IMR-90 (cell line): ENCODE results near the gene RNU6-1. TPM values are rescaled to one million over a fixed set of nuclear protein-coding genes. Genes with fewer than 3 reads are reported as not detected.

Experiments used
- ATAC-seq: fragments of 200-7000 bp; cut with Tn5 transposase; 2 replicates; pipeline ENCODE4 v1.9.1; 2020; ENCODE audit warnings: low read depth, mild to moderate bottlenecking, moderate library complexity
- BruUV-seq: library from RNA; stranded (reverse); fragments of 400-500 nt; replicated peaks from 2 replicates; lab custom pipeline; 2021; lab: Mats Ljungman, UMichigan
- CTCF ChIA-PET: fragments of 300-600 bp; formaldehyde crosslinking; extraction: SDS; loops from one replicate; lab custom pipeline; 2021; ENCODE audit warnings: antibody characterized with exemption; lab: Yijun Ruan, JAX
- POLR2A ChIA-PET: fragments of 300-600 bp; sonication (Branson Sonifier 250); formaldehyde crosslinking; loops from one replicate; lab custom pipeline; 2022; ENCODE audit warnings: antibody characterized with exemption; ENCODE audit not compliant: unreplicated experiment; lab: Charles Lee
- DNase-seq: peaks from one replicate; pipeline ENCODE4 v3.0.0; 2013
- H2AFZ ChIP-seq: replicated peaks from 2 replicates; pipeline ENCODE3; 2013; ENCODE audit warnings: low read length, mild to moderate bottlenecking; ENCODE audit not compliant: poor library complexity
- H2AK5ac ChIP-seq: 2 replicates; pipeline ENCODE4 v1.6.1; 2013; ENCODE audit warnings: low read depth, low read length, inconsistent platforms
- H2AK9ac ChIP-seq: replicated peaks from 2 replicates; pipeline ENCODE3; 2013; ENCODE audit warnings: mild to moderate bottlenecking, low read depth, low read length, moderate library complexity; ENCODE audit not compliant: poor library complexity
- H2BK120ac ChIP-seq: 2 replicates; pipeline ENCODE4 v1.6.1; 2013; ENCODE audit warnings: low read depth, low read length, inconsistent platforms
- H2BK15ac ChIP-seq: 3 replicates; pipeline ENCODE4 v1.6.1; 2013; ENCODE audit warnings: low read depth, low read length, inconsistent platforms
- H2BK20ac ChIP-seq: 2 replicates; pipeline ENCODE4 v1.6.1; 2013; ENCODE audit warnings: low read depth, mild to moderate bottlenecking, inconsistent platforms, low read length, moderate library complexity
- H2BK5ac ChIP-seq: 2 replicates; pipeline ENCODE4 v1.6.1; 2013; ENCODE audit warnings: mild to moderate bottlenecking, low read depth, low read length, inconsistent platforms; ENCODE audit not compliant: poor library complexity, severe bottlenecking
- H3K14ac ChIP-seq: replicated peaks from 2 replicates; pipeline ENCODE4 v1.6.1; 2013; ENCODE audit warnings: low read depth, low read length, inconsistent platforms
- H3K18ac ChIP-seq: 2 replicates; pipeline ENCODE4 v1.6.1; 2013; ENCODE audit warnings: low read depth, low read length, control low read depth
- H3K23ac ChIP-seq: 2 replicates; pipeline ENCODE4 v1.6.1; 2013; ENCODE audit warnings: low read depth, low read length, inconsistent platforms
- H3K27ac ChIP-seq: 2 replicates; pipeline ENCODE4 v1.5.1; 2013; ENCODE audit warnings: mild to moderate bottlenecking, control low read depth, low read length; ENCODE audit not compliant: insufficient read depth
- H3K27me3 ChIP-seq: 2 replicates; pipeline ENCODE4 v1.6.1; 2013; ENCODE audit warnings: low read length; ENCODE audit not compliant: control insufficient read depth, insufficient read depth
- H3K36me3 ChIP-seq: 2 replicates; pipeline ENCODE4 v1.6.1; 2013; ENCODE audit warnings: low read length, mixed read lengths; ENCODE audit not compliant: control insufficient read depth, insufficient read depth
- H3K4ac ChIP-seq: 2 replicates; pipeline ENCODE4 v1.6.1; 2013; ENCODE audit warnings: low read depth, low read length, inconsistent platforms
- H3K4me1 ChIP-seq: 2 replicates; pipeline ENCODE4 v1.6.1; 2013; ENCODE audit warnings: low read length, mixed read lengths; ENCODE audit not compliant: control insufficient read depth, insufficient read depth
- H3K4me2 ChIP-seq: 2 replicates; pipeline ENCODE4 v1.6.1; 2013; ENCODE audit warnings: low read depth, mild to moderate bottlenecking, control low read depth, low read length, moderate library complexity
- H3K4me3 ChIP-seq: 2 replicates; pipeline ENCODE4 v1.5.1; 2013; ENCODE audit warnings: low read depth, mild to moderate bottlenecking, control low read depth, low read length, moderate library complexity; ENCODE audit not compliant: insufficient read depth
- H3K56ac ChIP-seq: 2 replicates; pipeline ENCODE4 v1.6.1; 2013; ENCODE audit warnings: low read length, inconsistent platforms; ENCODE audit not compliant: insufficient read depth; ENCODE audit errors: extremely low read depth
- H3K79me1 ChIP-seq, 2 experiments: 2 replicates each; pipeline ENCODE4 v1.6.1; 2013; ENCODE audit warnings: low read length in 2 of 2, inconsistent platforms in 1 of 2, low read depth in 1 of 2
- H3K9ac ChIP-seq: 2 replicates; pipeline ENCODE4 v1.6.1; 2013; ENCODE audit warnings: low read depth, low read length, control low read depth
- H3K9me1 ChIP-seq: 2 replicates; pipeline ENCODE4 v1.6.1; 2013; ENCODE audit warnings: low read length, inconsistent platforms; ENCODE audit not compliant: insufficient read depth
- H3K9me3 ChIP-seq: 2 replicates; pipeline ENCODE4 v1.6.1; 2013; ENCODE audit warnings: low read length; ENCODE audit not compliant: control insufficient read depth, insufficient read depth
- H4K20me1 ChIP-seq: 2 replicates; pipeline ENCODE4 v1.6.1; 2013; ENCODE audit warnings: low read length, inconsistent platforms; ENCODE audit not compliant: insufficient read depth
- H4K5ac ChIP-seq: 2 replicates; pipeline ENCODE4 v1.6.1; 2013; ENCODE audit warnings: mild to moderate bottlenecking, low read depth, low read length, control low read depth
- H4K8ac ChIP-seq, 2 experiments: 2 replicates each; pipeline ENCODE4 v1.6.1; 2013; ENCODE audit warnings: low read depth in 2 of 2, low read length in 2 of 2, control low read depth in 1 of 2, inconsistent platforms in 1 of 2
- H4K91ac ChIP-seq: 2 replicates; pipeline ENCODE4 v1.6.1; 2013; ENCODE audit warnings: low read depth, low read length, inconsistent platforms; ENCODE audit not compliant: insufficient read depth
- CEBPB ChIP-seq: IDR thresholded peaks from 2 replicates; pipeline ENCODE4 v1.6.1; 2012; ENCODE audit warnings: low read depth, low read length, improper control_type of control experiment
- MAFK ChIP-seq: IDR thresholded peaks from 2 replicates; pipeline ENCODE4 v1.6.1; 2012; ENCODE audit warnings: low read depth, low read length, improper control_type of control experiment
- MAZ ChIP-seq: IDR thresholded peaks from 2 replicates; pipeline ENCODE4 v1.6.1; 2012; ENCODE audit warnings: low read depth, mild to moderate bottlenecking, low read length, improper control_type of control experiment, moderate library complexity, borderline replicate concordance
- WGBS, 2 experiments: methylation state at CpG; one replicate each; pipeline versions ENCODE4 v1.1.5 to v1.1.7; 2013; ENCODE audit warnings: missing lambda C conversion rate in 2 of 2; ENCODE audit not compliant: insufficient read length in 1 of 2; ENCODE audit errors: extremely low coverage in 2 of 2; 5-methylcytosine and 5-hydroxymethylcytosine counted together
- dilution Hi-C: fragments of 300-500 bp; cut with HindIII; formaldehyde crosslinking; loops from one replicate; pipeline ENCODE4 v1.14.3; 2018; ENCODE audit warnings: low sequenced_read_pairs; ENCODE audit not compliant: unreplicated experiment
- in situ Hi-C: fragments of 300-500 bp; cut with MboI; formaldehyde crosslinking; loops from 3 replicates; pipeline ENCODE4 v1.14.3; 2019; ENCODE audit warnings: low sequenced_read_pairs, inconsistent platforms, mixed read lengths
- intact Hi-C: fragments of 100-400 bp; cut with micrococcal nuclease; formaldehyde crosslinking; loops from 2 replicates; pipeline ENCODE4 v1.10.0; 2022
- polyA plus RNA-seq, 3 experiments: library from polyadenylated mRNA; depleted of rRNA; stranded (reverse); fragments of >200 nt; gene quantifications; 2 replicates each; pipeline ENCODE4 v1.2.3, GENCODE V29; 2012; ENCODE audit warnings: low replicate concordance in 1 of 3
- total RNA-seq: library from RNA; depleted of rRNA; stranded (reverse); fragments of >200 nt; gene quantifications from 2 replicates; pipeline ENCODE4 v1.2.3, GENCODE V29; 2012

RNU6-1 gene
- total and polyA plus RNA-seq, 2 of the 4 experiments (the other 2 are of a cell fraction), result not detected

- intact Hi-C loops, result no loop called here
- Histone ChIP-seq H3K9me1 (peaks cover 5% of the 10 kb centered on the region; the same call in 1 of the 2 replicates), H3K14ac (no peak overlapping the region), H3K9me3 (no peaks in the 10 kb centered on the region), H3K4me1 (no peaks in the 10 kb centered on the region), H4K20me1 (0 out of 2 replicates have a peak, but pooled peaks cover 7% of the 10 kb centered on the region), H2BK20ac (no peak overlapping the region), H2BK5ac (no peak overlapping the region), H3K4me3 (no peak overlapping the region), H4K5ac (no peak overlapping the region), H3K36me3 (no peaks in the 10 kb centered on the region), H2AFZ (no peak overlapping the region), H2BK120ac (no peak overlapping the region), H3K4ac (no peak overlapping the region), H3K56ac (no peak overlapping the region), H4K8ac (no peak overlapping the region), H3K23ac (no peak overlapping the region), H3K4me2 (no peak overlapping the region), H2BK15ac (no peak overlapping the region), H4K91ac (no peak overlapping the region), H2AK9ac (no peak overlapping the region), H3K27me3 (no peaks in the 10 kb centered on the region), H3K27ac (no peak overlapping the region), H3K9ac (no peak overlapping the region), H3K18ac (no peak overlapping the region), H3K79me1 (no peaks in the 10 kb centered on the region; a peak in 1 of 4 replicates), H2AK5ac (no peak overlapping the region)
- dilution Hi-C loops, result no loop called here
- in situ Hi-C loops, result no loop called here
- POLR2A ChIA-PET, result no interaction called here
- TF ChIP-seq MAZ (no peak), MAFK (no peak), CEBPB (no peak)
- WGBS, 2 experiments, result 86% methylated on average over 1 of the region's 2 CpGs; no CpG with 5 or more reads in 1 of the 2 experiments
- CTCF ChIA-PET, result no interaction called here
- DNase-seq (no peak), ATAC-seq (no peak)
- no TSS peak for BruUV-seq
These were observed 38.7 kb downstream of the RNU6-1 start for GRCh38 chr15:67801142-67801541.
